ENCODE data around the gene ITPR3.
A peak's percentile ranks its signal among the peaks of the same experiment; 100 is the strongest.

Gene ITPR3

DNA sequence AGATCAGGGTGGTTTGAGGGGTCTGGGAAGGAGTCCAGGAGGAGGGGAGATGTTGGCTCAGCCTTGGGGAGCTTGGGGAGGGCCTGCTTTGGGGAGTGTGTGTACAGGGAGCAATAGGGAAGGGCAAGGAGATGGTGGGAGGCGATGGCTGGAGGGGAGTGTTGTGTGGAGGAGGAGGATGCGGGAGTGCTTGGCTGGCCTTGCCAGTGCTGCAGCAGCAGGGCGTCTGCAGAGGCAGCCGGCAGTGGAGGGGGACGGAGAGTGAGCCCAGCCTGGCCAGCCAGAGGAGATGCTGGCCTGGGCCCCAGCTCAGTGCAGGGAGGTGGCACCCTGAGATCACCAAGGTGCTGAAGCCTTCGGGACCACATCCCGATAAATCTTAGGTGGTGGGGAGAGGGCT is 121.7 kb downstream of the ITPR3 start:
- DNase-seq, result no peak

DNA sequence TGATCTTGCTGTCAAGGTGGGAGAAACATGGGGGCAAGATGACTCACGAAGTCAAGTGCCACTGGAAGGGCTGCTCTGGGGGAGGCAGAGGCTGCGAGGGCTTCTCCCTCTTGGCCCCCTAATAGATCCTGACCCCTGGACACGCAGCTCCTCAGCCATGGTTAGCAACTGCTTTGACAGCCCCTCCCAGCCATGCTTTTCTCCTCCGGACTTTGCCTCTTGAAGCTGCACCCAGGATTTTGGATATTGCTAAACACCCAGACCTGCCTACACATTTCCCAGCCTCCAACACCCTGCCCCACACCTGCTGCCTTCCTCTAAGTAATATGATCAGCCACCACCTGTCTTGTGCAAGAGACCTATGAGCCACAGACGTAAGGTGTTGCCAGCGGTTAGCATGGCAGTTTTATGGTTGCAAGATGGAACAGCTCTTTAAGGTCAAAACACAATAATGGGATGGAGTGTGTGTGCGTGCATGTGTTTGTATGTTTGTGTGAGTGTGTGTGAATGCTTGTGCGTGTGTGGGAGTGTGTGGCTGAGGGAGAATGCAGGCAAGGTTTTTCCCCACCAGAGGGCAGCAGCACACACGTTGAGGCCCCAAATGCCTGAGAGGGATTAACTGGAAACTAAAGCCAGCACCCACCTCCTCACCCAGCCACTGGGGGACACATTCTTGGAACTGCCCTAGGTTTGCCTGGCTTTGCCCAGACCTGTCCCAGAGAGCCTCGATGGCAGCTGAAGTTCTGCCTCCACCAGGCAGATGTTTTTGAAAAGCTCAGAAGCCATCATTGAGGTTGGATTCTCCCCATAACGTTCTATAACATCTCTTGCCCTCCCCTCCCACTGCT is 123.1 kb downstream of the ITPR3 start:
- peak; percentile 84 for DNase-seq

DNA sequence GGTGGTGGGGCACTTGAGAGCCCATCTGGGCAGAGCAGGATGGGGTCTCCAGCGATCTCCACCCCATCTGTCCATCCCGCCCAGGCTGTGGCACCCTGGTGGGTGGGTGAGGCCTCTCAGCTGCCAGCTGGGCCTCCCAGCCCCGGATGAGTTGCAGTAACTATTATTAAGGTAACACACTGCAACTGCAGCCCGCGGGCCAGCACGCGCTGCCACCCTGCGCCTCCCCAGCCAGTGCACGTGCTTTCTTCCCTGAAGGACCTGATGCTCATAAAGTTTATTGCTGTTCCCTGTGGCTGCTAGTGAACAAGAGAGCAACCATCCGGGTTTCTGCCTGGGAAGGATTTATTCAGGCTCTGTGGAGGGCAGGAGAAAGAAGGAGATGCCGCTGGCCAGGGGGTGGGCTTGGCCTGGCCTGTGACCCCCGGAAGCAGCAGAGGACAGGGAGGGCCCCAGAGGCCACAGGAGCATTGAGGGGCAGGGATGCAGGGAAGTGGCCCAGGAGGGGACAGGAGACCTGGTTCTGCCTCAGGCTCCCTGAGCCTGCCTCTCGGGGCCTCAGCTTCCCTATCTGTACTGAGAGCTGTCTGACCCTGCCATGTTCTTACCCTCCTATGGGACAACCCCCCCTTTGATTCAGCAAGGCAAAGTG is 123.9 kb downstream of the ITPR3 start:
- DNase-seq, result peak; percentile 85

DNA sequence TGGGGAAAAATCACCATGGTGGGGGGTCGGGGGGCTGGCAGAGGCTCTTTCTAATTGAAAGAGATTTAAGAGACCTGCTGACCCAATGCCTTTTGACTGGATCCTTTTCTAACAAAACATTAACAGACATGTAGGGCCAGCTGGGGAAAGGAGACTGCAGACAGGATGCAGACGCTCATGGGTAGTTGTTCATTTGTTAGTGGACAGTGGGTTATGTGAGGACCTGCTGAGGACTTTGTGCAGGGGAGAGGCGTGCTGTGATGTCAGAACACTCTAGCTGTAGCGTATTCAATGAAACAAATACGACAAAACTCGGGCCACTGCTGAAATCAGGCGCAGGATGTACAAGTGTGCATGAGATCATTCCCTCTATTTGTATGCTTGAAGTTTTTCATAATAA is 124.4 kb downstream of the ITPR3 start:
- DNase-seq, result no peak

Data from NCI-H345 (cell line).